ENCODE measurements around the gene APBB2. TPM values are rescaled to one million over a fixed set of nuclear protein-coding genes. Genes with fewer than 3 reads are reported as not detected.

Gene APBB2
- total RNA-seq, 1 donor = 75.8 TPM

- TF ChIP-seq, protein P1, sequence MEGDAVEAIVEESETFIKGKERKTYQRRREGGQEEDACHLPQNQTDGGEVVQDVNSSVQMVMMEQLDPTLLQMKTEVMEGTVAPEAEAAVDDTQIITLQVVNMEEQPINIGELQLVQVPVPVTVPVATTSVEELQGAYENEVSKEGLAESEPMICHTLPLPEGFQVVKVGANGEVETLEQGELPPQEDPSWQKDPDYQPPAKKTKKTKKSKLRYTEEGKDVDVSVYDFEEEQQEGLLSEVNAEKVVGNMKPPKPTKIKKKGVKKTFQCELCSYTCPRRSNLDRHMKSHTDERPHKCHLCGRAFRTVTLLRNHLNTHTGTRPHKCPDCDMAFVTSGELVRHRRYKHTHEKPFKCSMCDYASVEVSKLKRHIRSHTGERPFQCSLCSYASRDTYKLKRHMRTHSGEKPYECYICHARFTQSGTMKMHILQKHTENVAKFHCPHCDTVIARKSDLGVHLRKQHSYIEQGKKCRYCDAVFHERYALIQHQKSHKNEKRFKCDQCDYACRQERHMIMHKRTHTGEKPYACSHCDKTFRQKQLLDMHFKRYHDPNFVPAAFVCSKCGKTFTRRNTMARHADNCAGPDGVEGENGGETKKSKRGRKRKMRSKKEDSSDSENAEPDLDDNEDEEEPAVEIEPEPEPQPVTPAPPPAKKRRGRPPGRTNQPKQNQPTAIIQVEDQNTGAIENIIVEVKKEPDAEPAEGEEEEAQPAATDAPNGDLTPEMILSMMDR (IDR thresholded peaks at IDR 0.05; ENCODE audit: insufficient read depth, low read length) = no peak
- H3K4me3 ChIP-seq (ENCODE audit: low read depth, low read length) = no peak overlapping the region
- DNase-seq (ENCODE audit: low read depth) = no peak
These were observed 356.4 kb downstream of the APBB2 start for GRCh38 chr4:40857956-40858355.

- DNase-seq (ENCODE audit: low read depth) = peak; percentile 36
- TF ChIP-seq, protein P1 (IDR thresholded peaks at IDR 0.05; ENCODE audit: insufficient read depth, low read length) = no peak
- H3K4me3 ChIP-seq (ENCODE audit: low read depth, low read length) = peak overlapping the region; percentile 59
These were observed 357.4 kb downstream of the APBB2 start for GRCh38 chr4:40856840-40857362.

DNA sequence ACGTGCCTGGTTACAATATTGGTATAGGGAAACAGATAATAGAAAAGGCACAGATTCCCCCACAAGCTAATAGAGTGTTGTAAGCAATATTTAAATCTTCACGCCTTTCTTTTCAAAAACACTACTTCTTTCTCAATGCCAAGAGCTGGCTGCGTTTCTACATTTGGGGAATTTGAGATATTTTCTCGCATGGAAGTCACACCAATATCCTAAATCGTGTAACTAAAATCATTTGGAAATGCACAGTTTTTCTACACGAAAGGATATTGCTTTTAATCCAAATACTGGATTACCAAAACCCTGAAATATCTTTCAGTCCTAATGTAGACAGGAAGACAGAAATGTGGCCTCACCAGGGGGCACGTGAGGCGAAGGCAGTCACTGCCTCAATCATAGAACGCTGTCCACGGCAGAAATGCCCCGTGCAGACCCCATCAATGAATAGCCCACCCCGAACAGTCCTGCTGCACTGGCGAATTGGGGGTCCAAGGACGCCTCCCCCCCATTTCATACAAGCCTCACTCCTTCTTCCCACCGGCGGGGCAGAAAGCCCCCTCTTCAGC lies 358.0 kb downstream of the APBB2 start:
- DNase-seq (ENCODE audit: low read depth) = no peak

GRCh38 chr4:40850496-40850895 lies 363.8 kb downstream of the APBB2 start:
- H3K4me3 ChIP-seq (ENCODE audit: low read depth, low read length) = no peak overlapping the region
- DNase-seq (ENCODE audit: low read depth) = no peak
- TF ChIP-seq, protein P1 (IDR thresholded peaks at IDR 0.05; ENCODE audit: insufficient read depth, low read length) = no peak

More for the DNA sequence above, 358.0 kb downstream of the APBB2 start:
- H3K4me3 ChIP-seq (ENCODE audit: low read depth, low read length) = no peak overlapping the region
- TF ChIP-seq, protein P1 (IDR thresholded peaks at IDR 0.05; ENCODE audit: insufficient read depth, low read length) = no peak

- peak; percentile 23 for DNase-seq (ENCODE audit: low read depth)
- TF ChIP-seq, protein P1 (IDR thresholded peaks at IDR 0.05; ENCODE audit: insufficient read depth, low read length) = no peak
- no peak overlapping the region for H3K4me3 ChIP-seq (ENCODE audit: low read depth, low read length)
These were observed 365.4 kb downstream of the APBB2 start for GRCh38 chr4:40848940-40849339.

GRCh38 chr4:40848251-40848650 lies 366.1 kb downstream of the APBB2 start:
- TF ChIP-seq, protein P1 (IDR thresholded peaks at IDR 0.05; ENCODE audit: insufficient read depth, low read length) = no peak
- no peak overlapping the region for H3K4me3 ChIP-seq (ENCODE audit: low read depth, low read length)
- DNase-seq (ENCODE audit: low read depth) = no peak

DNA sequence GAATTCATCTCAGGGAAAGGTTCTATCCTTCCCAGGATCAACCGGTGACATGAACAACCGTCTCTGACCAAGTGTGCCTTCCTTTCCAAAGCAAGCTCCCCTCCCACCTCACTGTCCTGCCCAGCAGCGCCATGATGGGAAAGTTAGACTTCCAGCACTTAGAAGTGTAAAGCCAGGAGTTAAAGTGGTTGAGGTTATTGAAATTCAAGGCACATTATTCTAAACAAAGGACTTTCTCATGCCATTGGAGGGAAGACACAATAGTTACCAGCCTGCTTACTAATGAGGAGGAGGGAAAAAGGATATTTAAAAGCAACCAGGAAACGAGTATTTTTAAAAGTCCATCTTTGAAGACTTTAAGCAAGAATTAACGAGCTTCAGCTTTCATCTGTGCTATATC lies 367.8 kb downstream of the APBB2 start:
- no peak overlapping the region for H3K4me3 ChIP-seq (ENCODE audit: low read depth, low read length)
- TF ChIP-seq, protein P1 (IDR thresholded peaks at IDR 0.05; ENCODE audit: insufficient read depth, low read length) = no peak
- DNase-seq (ENCODE audit: low read depth) = no peak

Measured in fibroblast of the aortic adventitia (primary cell).